NCI-H1417 (cell line): ENCODE measurements around the gene OBI1.

Experiments used
- DNase-seq, 3 experiments: peaks; one replicate each; lab custom pipeline; 2025; lab: John Stamatoyannopoulos, UW

The OBI1 gene

GRCh38 chr13:78658630-78659449, at the start of gene OBI1:
TSS of gene OBI1 (minus strand) at chr13:78659155. CDS start at chr13:78659120, 35 bp downstream.
- peak; percentile 95 to 97 (median 97) for DNase-seq

DNA sequence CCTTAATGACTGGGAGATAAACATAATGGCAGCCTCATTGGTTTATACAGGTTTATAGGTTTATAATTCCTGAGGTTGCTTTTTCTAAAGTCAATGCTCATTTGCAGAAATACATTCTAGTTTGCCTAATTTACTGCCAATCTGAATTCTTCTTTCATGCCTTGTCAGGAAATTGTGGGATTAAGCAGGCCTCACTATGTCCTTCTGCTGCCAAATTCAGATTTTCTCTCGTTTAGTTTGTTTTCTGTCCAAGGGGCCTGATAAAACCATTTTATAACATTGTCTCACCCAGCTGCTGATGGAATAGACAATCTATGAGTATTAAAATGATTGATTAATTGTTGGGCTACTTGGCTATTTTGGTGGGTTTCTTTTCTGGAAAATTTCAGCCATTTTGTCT, 42.4 kb upstream of the OBI1 start:
- DNase-seq = no peak

- no peak for DNase-seq
These were observed 41.4 kb upstream of the OBI1 start for GRCh38 chr13:78700121-78700910.

GRCh38 chr13:78689011-78689410, 30.1 kb upstream of the OBI1 start:
- peak in 1 of 3 experiments; percentile 17 for DNase-seq

DNA sequence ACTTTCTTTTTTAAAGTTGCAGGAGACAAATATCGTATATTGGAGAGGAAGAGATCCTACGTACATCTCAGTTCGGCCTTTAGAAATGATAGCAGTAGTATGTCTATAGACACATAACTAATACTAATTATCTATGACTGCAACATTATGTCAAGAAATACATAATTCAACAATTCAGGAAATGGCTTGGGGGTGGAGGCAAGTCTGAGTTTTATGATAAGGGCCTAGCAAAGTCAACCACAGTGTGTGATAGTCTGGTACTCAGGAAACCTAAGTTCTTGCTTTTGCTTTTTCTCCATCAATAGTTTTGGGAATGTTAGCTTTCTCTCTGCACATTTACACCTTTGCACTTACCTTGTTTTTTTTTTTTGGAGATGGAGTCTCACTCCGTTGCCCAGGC, 27.5 kb upstream of the OBI1 start:
- DNase-seq = no peak

DNA sequence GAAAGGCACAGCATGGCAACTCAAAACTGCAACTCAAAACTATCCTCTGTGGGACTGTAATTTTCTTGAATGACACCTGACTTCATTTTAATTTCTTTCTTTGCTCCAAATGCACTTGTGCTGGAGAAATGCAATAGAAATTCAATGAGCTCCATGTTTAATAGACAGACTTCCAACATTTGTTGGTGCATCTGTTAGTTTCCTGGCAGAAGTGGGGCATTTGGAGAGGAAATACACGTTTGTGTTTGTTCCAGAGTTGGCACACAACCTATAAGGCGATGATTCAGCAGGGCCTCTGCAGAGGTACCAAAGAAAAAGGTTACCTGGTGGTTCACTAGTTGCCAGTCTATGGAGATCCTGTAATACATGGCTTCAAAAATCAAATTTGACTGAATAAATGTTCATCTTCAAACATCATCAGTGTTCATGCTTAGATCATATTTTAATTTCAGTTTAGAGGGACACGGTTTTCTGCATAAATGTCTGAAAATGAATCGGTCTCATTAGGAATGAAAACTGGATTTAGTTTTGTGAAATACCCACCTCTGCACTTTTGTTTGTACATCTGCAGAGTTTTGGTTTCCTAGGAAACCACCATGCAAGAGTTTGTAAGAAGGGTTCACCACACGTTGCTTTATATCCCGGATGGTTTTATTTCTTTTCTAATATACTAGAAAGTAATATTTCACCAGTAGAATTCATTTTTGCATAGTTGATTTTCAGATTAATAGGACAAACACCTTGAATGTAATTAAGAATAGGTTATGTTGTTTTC, 21.8 kb upstream of the OBI1 start:
- peak; percentile 78 to 83 (median 79) for DNase-seq

- DNase-seq = peak; percentile 78 to 98 (median 92)
These were observed 21.2 kb upstream of the OBI1 start for GRCh38 chr13:78680115-78680561.

DNA sequence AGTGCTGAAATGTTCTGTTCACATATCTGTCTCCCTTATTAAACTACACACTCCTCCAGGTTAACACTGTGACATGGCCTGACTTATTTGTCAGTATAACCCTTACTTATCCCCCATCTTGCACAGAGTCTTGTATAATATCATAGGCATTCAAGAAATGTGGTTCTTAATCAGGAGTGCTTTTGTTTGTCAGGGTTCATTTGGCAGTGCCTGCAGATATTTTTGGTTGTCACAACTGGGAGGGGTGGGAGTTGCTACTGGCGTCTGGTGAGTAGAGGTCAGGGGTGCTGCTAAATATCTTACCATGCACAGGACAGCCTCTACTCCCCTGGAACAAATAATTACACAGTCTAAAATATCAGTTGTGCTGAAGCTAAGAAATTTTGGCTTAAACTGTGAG, 20.4 kb upstream of the OBI1 start:
- peak in 1 of 3 experiments; percentile 47 for DNase-seq

DNA sequence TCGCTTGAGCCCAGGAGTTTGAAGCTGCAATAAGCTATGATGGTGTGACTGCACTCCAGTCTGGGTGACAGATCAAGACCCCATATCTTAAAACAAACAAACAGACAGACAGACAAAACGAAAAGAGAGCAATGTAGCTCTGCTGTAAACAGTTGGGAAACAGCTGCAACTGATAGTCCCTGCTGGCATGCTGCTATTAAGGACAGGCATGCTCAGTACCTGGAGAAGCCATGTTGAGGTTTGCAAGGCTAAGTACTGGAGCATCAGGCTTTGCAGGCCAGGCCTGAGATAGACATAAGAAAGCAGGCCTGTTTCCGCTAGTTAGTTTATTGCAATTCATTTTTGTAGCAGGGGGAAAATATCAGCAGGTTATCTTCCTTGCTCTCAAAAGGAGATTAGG, 16.2 kb upstream of the OBI1 start:
- DNase-seq = no peak

- no peak for DNase-seq
These were observed 15.7 kb upstream of the OBI1 start for GRCh38 chr13:78674638-78675037.

DNA sequence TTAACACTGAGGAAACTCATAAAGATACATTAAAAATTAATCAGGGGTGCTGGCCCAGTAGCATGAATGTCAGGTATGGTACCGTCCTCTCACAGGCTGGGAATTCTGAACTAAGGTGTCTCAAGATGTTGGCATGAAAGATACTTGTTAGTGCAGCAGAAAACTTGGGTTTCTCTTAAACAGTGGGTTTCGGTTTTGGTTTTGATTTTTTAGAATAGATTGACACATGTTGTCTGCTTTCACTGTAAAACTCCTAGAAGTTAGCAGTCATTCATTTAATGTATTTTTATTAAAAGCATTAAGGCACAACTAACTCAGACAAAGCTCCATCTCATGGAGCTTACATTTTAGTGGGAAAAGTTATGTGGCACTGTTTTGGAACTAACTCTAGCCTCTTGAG, 3.5 kb upstream of the OBI1 start:
- DNase-seq = no peak

DNA sequence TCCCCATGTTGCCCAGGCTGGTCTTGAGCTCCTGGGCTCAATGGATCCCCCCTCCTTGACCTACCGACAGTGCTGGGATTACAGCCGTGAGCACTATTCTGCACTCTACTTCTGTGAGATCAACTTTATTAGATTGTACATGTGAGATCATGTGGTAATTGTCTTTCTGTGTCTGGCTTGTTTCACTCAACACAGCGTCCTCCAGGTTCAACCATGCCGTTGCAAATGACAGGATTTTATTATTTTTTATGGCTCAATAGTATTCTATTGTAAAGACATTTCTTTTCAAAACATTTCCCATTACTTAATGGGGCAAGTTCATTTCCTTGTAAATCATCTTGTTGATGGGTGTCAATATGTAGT, 1.5 kb upstream of the OBI1 start:
- no peak for DNase-seq

GRCh38 chr13:78659732-78660494, 958 bp upstream of the OBI1 start:
- no peak for DNase-seq

DNA sequence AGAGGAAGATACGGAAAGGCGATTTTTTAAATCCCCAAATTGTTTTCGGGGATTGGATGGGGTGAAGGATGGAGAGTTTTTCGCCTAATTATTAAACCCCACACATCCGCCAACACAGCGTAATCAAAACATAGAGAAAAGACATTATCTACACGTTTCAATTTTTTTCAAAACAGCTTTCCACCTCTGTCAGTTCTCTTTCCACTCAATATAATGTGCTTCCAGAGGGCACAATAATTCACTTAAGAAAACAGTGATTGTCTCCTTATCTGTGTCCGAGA, 435 bp upstream of the OBI1 start:
- no peak for DNase-seq

DNA sequence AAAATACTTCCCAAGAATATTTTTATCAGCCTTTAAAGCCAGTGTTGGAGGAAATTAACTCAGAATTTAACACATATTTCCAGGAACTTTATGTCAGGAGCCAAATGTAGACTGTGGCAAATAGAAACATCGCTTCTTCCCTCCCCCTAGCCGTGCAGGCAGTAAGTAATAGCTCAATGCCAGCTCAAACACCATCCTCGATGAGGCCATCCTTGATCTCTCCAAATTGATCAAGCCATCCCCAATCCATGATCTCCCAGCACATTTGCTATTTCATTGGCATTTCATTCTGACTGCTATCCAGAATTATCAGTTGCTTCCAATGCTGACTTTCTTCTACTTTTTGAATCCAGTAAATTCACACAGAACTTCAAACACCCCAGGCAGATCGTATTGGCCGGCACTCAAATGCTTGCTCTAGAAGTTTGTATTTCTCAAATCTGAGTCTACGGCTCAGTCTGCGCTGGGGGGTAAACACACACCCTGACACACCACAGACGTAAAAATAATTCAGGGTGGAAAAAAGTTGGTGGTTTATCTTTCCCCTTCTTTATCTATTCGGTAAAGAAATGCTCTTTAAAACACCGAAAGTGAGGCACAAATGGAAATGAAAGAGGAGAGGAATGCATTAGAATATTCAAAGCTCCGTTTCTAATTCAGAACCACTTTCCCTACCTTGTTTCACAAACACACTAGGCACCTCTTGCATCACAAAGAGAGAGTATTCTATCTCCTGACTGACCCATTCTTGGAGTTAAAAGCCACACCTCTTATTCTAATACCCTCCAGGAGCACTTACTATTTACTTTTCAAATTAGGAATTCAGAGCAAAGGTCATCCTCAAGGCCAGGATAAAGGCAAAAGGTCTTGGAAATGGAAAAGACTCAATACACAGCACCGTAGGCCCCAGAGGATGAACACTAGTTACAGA, 991 bp downstream of the OBI1 start:
- DNase-seq = peak in 2 of 3 experiments; percentile 48 to 65

GRCh38 chr13:78655906-78656305, 3.0 kb downstream of the OBI1 start:
- DNase-seq = no peak

GRCh38 chr13:78655007-78655406, 3.9 kb downstream of the OBI1 start:
- DNase-seq = peak in 1 of 3 experiments; percentile 27

DNA sequence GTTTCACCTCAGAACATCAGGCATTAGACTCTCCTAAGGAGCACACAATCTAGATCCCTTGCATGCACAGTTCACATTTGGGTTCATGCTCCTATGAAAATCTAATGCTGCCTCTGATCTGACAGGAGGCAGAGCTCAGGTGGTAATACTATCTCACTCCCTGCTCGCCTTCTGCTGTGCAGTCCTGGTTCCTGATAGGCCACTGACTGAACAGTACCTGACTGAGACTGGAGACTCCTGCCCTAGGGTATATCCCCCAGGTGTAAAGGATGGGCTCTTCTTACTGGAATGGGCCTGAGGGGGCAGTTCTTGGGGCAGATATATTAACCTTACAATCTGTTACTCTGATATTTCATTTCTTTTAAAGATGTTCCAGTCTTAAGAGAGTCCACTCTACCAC, 6.3 kb downstream of the OBI1 start:
- DNase-seq = no peak

GRCh38 chr13:78650717-78651083, 8.3 kb downstream of the OBI1 start:
- no peak for DNase-seq

- DNase-seq = no peak
These were observed 8.8 kb downstream of the OBI1 start for GRCh38 chr13:78649997-78650716.
